Liver (tissue), 9 donors: Measurements from ENCODE around the gene MAP4K1. TPM values are rescaled to one million over a fixed set of nuclear protein-coding genes. Genes with fewer than 3 reads are reported as not detected.

Experiments
- DNase-seq: peaks from one replicate; pipeline ENCODE4 v3.0.0-alpha.2; 2017; ENCODE audit warnings: low spot score
- H3K27ac ChIP-seq, 2 donors: one replicate each; pipeline ENCODE4 v1.7.0; 2013; ENCODE audit warnings: inconsistent platforms in 2 of 2, low read length in 2 of 2, control low read depth in 1 of 2, low read depth in 1 of 2, mild to moderate bottlenecking in 1 of 2
- H3K27me3 ChIP-seq, 4 donors: one replicate each; pipeline versions ENCODE4 v1.6.1 to v1.7.0; 2013; ENCODE audit warnings: low read length in 3 of 4, inconsistent platforms in 1 of 4, mild to moderate bottlenecking in 1 of 4, moderate library complexity in 1 of 4; ENCODE audit not compliant: control insufficient read depth in 4 of 4, insufficient read depth in 4 of 4
- H3K36me3 ChIP-seq, 4 donors: one replicate each; pipeline versions ENCODE4 v1.6.1 to v1.7.0; 2013; ENCODE audit warnings: low read length in 3 of 4, mild to moderate bottlenecking in 3 of 4, low read depth in 1 of 4, moderate library complexity in 1 of 4; ENCODE audit not compliant: control insufficient read depth in 4 of 4, insufficient read depth in 3 of 4
- H3K4me1 ChIP-seq, 4 donors: one replicate each; pipeline versions ENCODE4 v1.6.1 to v1.7.0; 2013; ENCODE audit warnings: low read length in 3 of 4, mild to moderate bottlenecking in 3 of 4, moderate library complexity in 1 of 4; ENCODE audit not compliant: control insufficient read depth in 4 of 4, insufficient read depth in 4 of 4
- H3K4me3 ChIP-seq, 3 donors: one replicate each; pipeline versions ENCODE4 v1.6.1 to v1.7.0; 2013; ENCODE audit warnings: low read length in 3 of 3, control low read depth in 1 of 3, low read depth in 1 of 3, mild to moderate bottlenecking in 1 of 3
- H3K9ac ChIP-seq, 2 donors: one replicate each; pipeline ENCODE4 v1.7.0; 2013; ENCODE audit warnings: low read length in 2 of 2, mild to moderate bottlenecking in 2 of 2, moderate library complexity in 2 of 2, control low read depth in 1 of 2, low read depth in 1 of 2
- H3K9me3 ChIP-seq, 4 donors: one replicate each; pipeline versions ENCODE4 v1.6.1 to v1.7.0; 2013; ENCODE audit warnings: low read length in 3 of 4; ENCODE audit not compliant: control insufficient read depth in 4 of 4
- CTCF ChIP-seq: fragments of 150-350 bp; IDR thresholded peaks from 2 replicates; pipeline ENCODE4 v1.5.1; 2017; ENCODE audit warnings: improper control_type of control experiment, low read depth, low read length; ENCODE audit not compliant: missing input control
- EGR1 ChIP-seq, 2 donors: IDR thresholded peaks; 2 replicates each; pipeline ENCODE4 v1.6.1; 2016 to 2018; ENCODE audit warnings: antibody characterized with exemption in 2 of 2, low read depth in 2 of 2
- JUND ChIP-seq, 2 donors: IDR thresholded peaks; 2 replicates each; pipeline ENCODE4 v1.6.1; 2016; ENCODE audit warnings: antibody characterized with exemption in 2 of 2
- NR2F2 ChIP-seq: IDR thresholded peaks from 2 replicates; pipeline ENCODE4 v1.6.1; 2016; ENCODE audit warnings: antibody characterized with exemption
- RAD21 ChIP-seq, 2 donors: IDR thresholded peaks; 2 replicates each; pipeline ENCODE4 v1.6.1; 2016; ENCODE audit warnings: antibody characterized with exemption in 2 of 2, mild to moderate bottlenecking in 2 of 2
- WGBS: extraction: QIAGEN DNeasy Blood & Tissue Kit; methylation state at CpG from one replicate; pipeline ENCODE4 v1.1.7; 2013; 5-methylcytosine and 5-hydroxymethylcytosine counted together
- polyA plus RNA-seq, 2 donors: library from polyadenylated mRNA; stranded (reverse) in 1 of 2; unstranded in 1 of 2; fragments of 200-250 nt in 1 of 2; fragments of >200 nt in 1 of 2; fragmentation: Nextera tagmentation in 1 of 2; extraction: Ambion mirVana in 1 of 2; gene quantifications; one replicate each; pipeline versions ENCODE4 v1.2.1 to v1.2.3, GENCODE V29; 2013 to 2015
- total RNA-seq, 2 donors: library from RNA; depleted of rRNA; stranded (reverse); fragments of >200 nt; gene quantifications; one replicate each; pipeline ENCODE4 v1.2.3, GENCODE V29; 2014
- donor health status: healthy.
- donor health status: healthy.
- donor health status: healthy.
- donor health status: healthy.
- donor health status: healthy.

Gene MAP4K1
- total and polyA plus RNA-seq, 4 donors, result 0.89 to 3.1 (median 1.9) TPM

- TF ChIP-seq CTCF (no peak), EGR1 (IDR thresholded peaks at IDR 0.05; ENCODE audit: low read depth in 2 of 2) (no peak), JUND (IDR thresholded peaks at IDR 0.05) (no peak)
These were observed 72.2 kb downstream of the MAP4K1 start (continued) for GRCh38 chr19:38545596-38545995.

- H3K36me3 ChIP-seq, result no peaks in the 10 kb centered on the region
- 44% methylated on average over 6 of the region's 6 CpGs for WGBS
- peaks cover 0 to 7% (median 4%) of the 10 kb centered on the region in 4 donors for H3K4me1 ChIP-seq
- no peaks in the 10 kb centered on the region for H3K27me3 ChIP-seq
- H3K4me3 ChIP-seq, result no peak overlapping the region
- H3K9ac ChIP-seq, result no peak overlapping the region
- no peak overlapping the region for H3K27ac ChIP-seq
- no peak for DNase-seq
- peak in 1 of 2 donors; percentile 89 for TF ChIP-seq RAD21 (IDR thresholded peaks at IDR 0.05)
- TF ChIP-seq CTCF, result no peak
- H3K9me3 ChIP-seq, result no peaks in the 10 kb centered on the region
These were observed 73.0 kb downstream of the MAP4K1 start for GRCh38 chr19:38544569-38545315.

GRCh38 chr19:38543807-38544568 is 73.8 kb downstream of the MAP4K1 start:
- Histone ChIP-seq H3K27ac (no peak overlapping the region), H3K4me1 (peaks cover 0 to 7% (median 4%) of the 10 kb centered on the region in 4 donors), H3K27me3 (no peaks in the 10 kb centered on the region), H3K9ac (no peak overlapping the region), H3K4me3 (no peak overlapping the region), H3K36me3 (no peaks in the 10 kb centered on the region), H3K9me3 (no peaks in the 10 kb centered on the region)
- DNase-seq, result peak; percentile 46
- WGBS, result 53% methylated on average over 21 of the region's 21 CpGs
- TF ChIP-seq CTCF, result peak; percentile 50
- TF ChIP-seq RAD21 (IDR thresholded peaks at IDR 0.05), result peak in 1 of 2 donors; percentile 87
- TF ChIP-seq NR2F2, result no peak
- TF ChIP-seq JUND (IDR thresholded peaks at IDR 0.05), result peak; percentile 76 to 85
